Mesothelial cell of epicardium (in vitro differentiated cells): ENCODE results near the gene MEIOC. TPM values are rescaled to one million over a fixed set of nuclear protein-coding genes. Genes with fewer than 3 reads are reported as not detected.

Source experiments
- DNase-seq, 2 experiments: peaks; one replicate each; pipeline ENCODE4 v3.0.0; 2021; ENCODE audit warnings: low spot score in 2 of 2; ENCODE audit not compliant: unreplicated experiment in 2 of 2
- H3K27ac Mint-ChIP-seq: 2 replicates; pipeline ENCODE4 v1.8.0; 2021; ENCODE audit warnings: mixed read lengths
- H3K27me3 Mint-ChIP-seq: 2 replicates; pipeline ENCODE4 v1.8.0; 2021; ENCODE audit warnings: low read depth, mixed read lengths
- H3K36me3 Mint-ChIP-seq: 2 replicates; pipeline ENCODE4 v1.8.0; 2021; ENCODE audit warnings: mixed read lengths
- H3K4me1 Mint-ChIP-seq: 2 replicates; pipeline ENCODE4 v1.8.0; 2021; ENCODE audit warnings: mixed read lengths
- H3K4me3 Mint-ChIP-seq: 2 replicates; pipeline ENCODE4 v1.8.0; 2021; ENCODE audit warnings: mild to moderate bottlenecking, moderate library complexity, mixed read lengths
- H3K9me3 Mint-ChIP-seq: 2 replicates; pipeline ENCODE4 v1.8.0; 2021; ENCODE audit warnings: mixed read lengths
- CTCF ChIP-seq: fragments of 200-600 bp; sonication (generic); IDR thresholded peaks from one replicate; pipeline ENCODE4 v1.5.0; 2021; ENCODE audit warnings: antibody characterized with exemption; ENCODE audit not compliant: unreplicated experiment
- total RNA-seq: library from RNA; stranded (reverse); gene quantifications from 3 replicates; pipeline ENCODE4 v1.2.1, GENCODE V29; 2021

MEIOC gene
- 0.11 to 0.66 TPM (median 0.18 TPM) in 3 replicates for total RNA-seq

- peaks cover 3% of the 10 kb centered on the region for H3K36me3 Mint-ChIP-seq
- peaks cover 40% of the 10 kb centered on the region for H3K27me3 Mint-ChIP-seq
- H3K4me3 Mint-ChIP-seq, result peak within 1 kb of the TSS; percentile 66
- H3K4me1 Mint-ChIP-seq, result peaks cover 3% of the 10 kb centered on the region
- no peak for DNase-seq
- no peak within 1 kb of the TSS for H3K27ac Mint-ChIP-seq
- no peak for TF ChIP-seq CTCF
- peaks cover 7% of the 10 kb centered on the region for H3K9me3 Mint-ChIP-seq
Measured at GRCh38 chr17:44655983-44656710, at the start of gene MEIOC. Gene MEIOC, plus strand, starts transcription at chr17:44656468. Its CDS starts 146 bp downstream, at chr17:44656614.

GRCh38 chr17:44606658-44607057 is 49.6 kb upstream of the MEIOC start:
- no peak for TF ChIP-seq CTCF
- Mint-ChIP-seq H3K9me3 (no peaks in the 10 kb centered on the region), H3K4me3 (no peak overlapping the region), H3K27me3 (no peaks in the 10 kb centered on the region), H3K4me1 (peaks cover 59% of the 10 kb centered on the region), H3K27ac (no peak overlapping the region), H3K36me3 (no peaks in the 10 kb centered on the region)
- no peak for DNase-seq

DNA sequence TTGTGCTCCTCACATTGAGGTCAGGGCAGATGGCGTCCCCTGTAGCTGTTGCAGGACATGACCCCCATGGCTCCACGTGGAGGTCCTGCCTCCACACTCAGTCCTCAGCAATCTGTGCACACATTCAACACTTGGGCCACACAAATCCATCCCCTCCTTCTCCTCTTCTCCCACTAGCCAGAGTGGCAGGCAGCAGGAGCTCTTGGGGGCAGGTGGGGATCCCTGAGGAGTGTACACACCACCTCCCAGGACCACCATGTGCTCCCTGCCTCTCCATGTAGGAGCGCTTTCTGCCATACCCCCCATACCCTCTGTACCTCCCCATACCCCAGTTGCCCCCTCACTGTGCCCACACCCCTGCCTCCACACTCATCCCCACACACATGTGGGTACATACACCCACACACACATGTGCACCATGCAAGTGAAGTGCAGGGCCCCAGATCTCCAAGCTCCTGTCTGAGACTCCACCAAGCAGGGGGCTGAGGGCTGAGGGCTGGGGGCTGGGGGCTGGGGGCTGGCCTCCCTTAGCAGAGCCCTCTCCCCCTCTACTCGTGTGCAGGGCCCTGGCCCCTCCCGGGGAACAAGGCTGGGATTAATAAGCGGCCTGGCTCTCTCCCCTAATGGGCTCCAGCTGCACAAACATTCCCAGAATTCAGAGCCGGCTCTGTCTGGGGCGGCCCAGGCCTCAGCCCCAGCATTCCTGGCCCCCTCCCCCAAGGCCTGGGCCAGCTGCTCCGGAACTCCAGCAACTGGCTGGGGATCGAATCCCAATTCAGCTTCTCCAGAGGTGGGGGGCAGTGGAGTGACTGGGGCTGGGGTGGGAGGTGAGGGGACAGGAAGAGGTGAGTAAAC is 48.2 kb upstream of the MEIOC start:
- peaks cover 47% of the 10 kb centered on the region for H3K4me1 Mint-ChIP-seq
- H3K9me3 Mint-ChIP-seq, result no peaks in the 10 kb centered on the region
- H3K4me3 Mint-ChIP-seq, result no peak overlapping the region
- DNase-seq, result peak in 1 of 2 experiments; percentile 66
- no peaks in the 10 kb centered on the region for H3K27me3 Mint-ChIP-seq
- TF ChIP-seq CTCF, result no peak
- peak overlapping the region; percentile 79 for H3K27ac Mint-ChIP-seq
- no peaks in the 10 kb centered on the region for H3K36me3 Mint-ChIP-seq

DNA sequence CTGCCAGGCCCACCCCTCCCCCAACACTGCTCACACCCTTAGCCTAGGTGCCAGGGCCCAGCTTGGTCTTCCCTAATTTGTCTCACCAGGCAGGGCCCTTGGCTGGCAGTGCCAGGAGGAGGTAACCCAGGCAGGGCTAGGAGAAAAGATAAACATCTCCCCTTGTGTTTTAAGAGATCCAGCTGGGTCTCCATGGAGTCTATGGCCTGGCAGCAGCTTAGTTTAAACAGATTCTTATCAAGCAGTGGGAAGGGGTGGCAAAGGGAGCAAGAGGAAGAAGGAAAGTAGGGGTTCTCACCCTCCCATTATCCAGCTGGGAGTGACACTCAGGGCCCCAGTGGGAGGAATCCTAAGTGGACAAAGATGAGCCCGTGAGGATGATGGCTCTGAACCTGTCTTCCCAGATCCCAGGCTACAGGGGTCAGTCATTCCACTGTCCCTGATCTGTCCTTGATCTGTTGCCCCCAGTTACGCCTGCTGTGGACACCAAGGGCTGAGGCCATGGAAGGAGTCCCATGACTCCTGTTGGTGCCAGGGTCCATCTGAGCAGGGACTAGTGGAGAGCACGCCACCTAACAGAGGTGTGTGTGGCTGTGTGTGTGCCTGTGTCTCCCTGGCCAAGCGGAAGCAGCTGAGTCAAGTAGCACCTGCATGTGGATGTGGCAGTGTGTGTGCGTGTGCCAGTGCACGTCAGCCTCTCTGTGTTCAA is 47.4 kb upstream of the MEIOC start:
- DNase-seq, result no peak
- H3K4me1 Mint-ChIP-seq, result peaks cover 47% of the 10 kb centered on the region
- H3K36me3 Mint-ChIP-seq, result no peaks in the 10 kb centered on the region
- TF ChIP-seq CTCF, result no peak
- H3K4me3 Mint-ChIP-seq, result no peak overlapping the region
- H3K9me3 Mint-ChIP-seq, result no peaks in the 10 kb centered on the region
- H3K27me3 Mint-ChIP-seq, result no peaks in the 10 kb centered on the region
- H3K27ac Mint-ChIP-seq, result peak overlapping the region; percentile 94

DNA sequence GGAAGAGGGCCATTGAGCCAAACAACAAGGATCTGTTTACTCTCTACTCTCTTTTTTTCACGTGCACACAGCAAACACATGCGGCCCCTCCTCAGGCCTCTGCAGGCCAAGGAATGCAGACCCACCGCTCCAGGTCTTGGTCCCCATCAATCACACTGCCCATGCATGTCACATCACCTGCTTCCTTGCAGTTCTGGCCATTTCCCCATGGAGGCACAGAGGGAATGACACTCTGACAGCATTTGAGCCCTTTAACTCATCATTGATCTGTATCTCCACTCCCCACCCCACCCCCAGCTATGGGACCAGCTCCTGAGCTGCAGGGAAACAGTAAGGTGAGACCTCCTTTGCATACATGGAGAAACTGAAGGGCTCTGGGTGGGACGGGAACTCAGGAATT is 45.9 kb upstream of the MEIOC start:
- Mint-ChIP-seq H3K36me3 (no peaks in the 10 kb centered on the region), H3K27ac (peak overlapping the region; percentile 88), H3K4me3 (no peak overlapping the region), H3K4me1 (peaks cover 35% of the 10 kb centered on the region), H3K27me3 (no peaks in the 10 kb centered on the region), H3K9me3 (no peaks in the 10 kb centered on the region)
- no peak for TF ChIP-seq CTCF
- no peak for DNase-seq
